ENCODE measurements around the gene RAE1. TPM values are rescaled to one million over a fixed set of nuclear protein-coding genes. Genes with fewer than 3 reads are reported as not detected.
"Not testable (repeated sequence)": the region's sequence is repeated elsewhere in the genome, so short reads cannot be mapped to it uniquely, and the experiment has no call there.

Gene RAE1
- total RNA-seq, 1 experiment from 2014 or later = 31.3 TPM

- Mint-ChIP-seq H3K4me1 (peaks cover 11% of the 10 kb centered on the region), H3K9me3 (peaks cover 5% of the 10 kb centered on the region; the same call in 1 of the 2 replicates), H3K27ac (no peak overlapping the region), H3K27me3 (ENCODE audit: low read depth) (peaks cover 6% of the 10 kb centered on the region), H3K4me3 (peak overlapping the region; percentile 42), H3K36me3 (peaks cover 24% of the 10 kb centered on the region)
- DNase-seq (ENCODE audit: low spot score) = no peak
- no peak for ATAC-seq
- TF ChIP-seq JAZF1 (CRISPR knock-in tag; IDR thresholded peaks at IDR 0.05) (no peak), ATF6 (CRISPR knock-in tag; IDR thresholded peaks at IDR 0.05) (no peak), ZMAT4 (CRISPR knock-in tag; IDR thresholded peaks at IDR 0.05) (no peak), ATF3 (CRISPR knock-in tag; conservative IDR thresholded peaks at IDR 0.05) (no peak), ZNF396 (CRISPR knock-in tag; IDR thresholded peaks at IDR 0.05; ENCODE audit: borderline replicate concordance) (no peak), MLX (CRISPR knock-in tag; IDR thresholded peaks at IDR 0.05) (no peak), IRF2 (CRISPR knock-in tag; IDR thresholded peaks at IDR 0.05; ENCODE audit: borderline replicate concordance, low read depth) (no peak), TEAD4 (CRISPR knock-in tag; IDR thresholded peaks at IDR 0.05) (no peak), CDX4 (CRISPR knock-in tag; IDR thresholded peaks at IDR 0.05; ENCODE audit: borderline replicate concordance) (no peak), ZNF512 (CRISPR knock-in tag; IDR thresholded peaks at IDR 0.05; ENCODE audit: borderline replicate concordance) (no peak), NFE2L1 (CRISPR knock-in tag; IDR thresholded peaks at IDR 0.05) (no peak), NR1H2 (CRISPR knock-in tag; IDR thresholded peaks at IDR 0.05) (no peak), ZNF121 (CRISPR knock-in tag; IDR thresholded peaks at IDR 0.05) (no peak), GTF2I (CRISPR knock-in tag; conservative IDR thresholded peaks at IDR 0.05) (no peak)
- POLR2A ChIA-PET = no interaction called here
- CTCF ChIA-PET = interaction anchor here (0.6 to 7.0 kb wide), 4 partner anchors 17 to 260 kb away, joined by 3 to 20 read pairs (median 16); partner anchors contain the start of gene SPO11
These were observed 859 bp upstream of the RAE1 start for GRCh38 chr20:57350081-57350710.

- DNase-seq (ENCODE audit: low spot score); H3K27ac Mint-ChIP-seq; POLR2A ChIA-PET; H3K9me3 Mint-ChIP-seq; ATAC-seq; H3K27me3 Mint-ChIP-seq (ENCODE audit: low read depth): not testable (repeated sequence)
- H3K36me3 Mint-ChIP-seq = peaks cover 28% of the 10 kb centered on the region
- peaks cover 11% of the 10 kb centered on the region for H3K4me1 Mint-ChIP-seq
- CTCF ChIA-PET = interaction anchor here (2.6 to 7.0 kb wide), 3 partner anchors 18 to 259 kb away, joined by 14 to 20 read pairs (median 17); partner anchors contain the start of gene SPO11
- peak overlapping the region; percentile 87 for H3K4me3 Mint-ChIP-seq
These were observed 371 bp upstream of the RAE1 start for GRCh38 chr20:57350726-57351041.

- ChIA-PET CTCF (interaction anchor here (7.0 kb wide), 1 partner anchor 22 kb away, joined by 20 read pairs; the partner anchor contains the start of gene SPO11), POLR2A (no interaction called here)
- no peak for ATAC-seq
- H3K9me3 Mint-ChIP-seq = peaks cover 5% of the 10 kb centered on the region; the same call in 1 of the 2 replicates
- no peak overlapping the region for H3K27ac Mint-ChIP-seq
- no peak for DNase-seq (ENCODE audit: low spot score)
- H3K36me3 Mint-ChIP-seq = peaks cover 38% of the 10 kb centered on the region
- peaks cover 11% of the 10 kb centered on the region for H3K4me1 Mint-ChIP-seq
- peaks cover 6% of the 10 kb centered on the region for H3K27me3 Mint-ChIP-seq (ENCODE audit: low read depth)
- H3K4me3 Mint-ChIP-seq = peak overlapping the region; percentile 87
- TF ChIP-seq CBFB (CRISPR knock-in tag; IDR thresholded peaks at IDR 0.05; ENCODE audit: low read depth) (no peak), ATF2 (CRISPR knock-in tag; IDR thresholded peaks at IDR 0.05; ENCODE audit: borderline replicate concordance, low read depth) (no peak), ZNF416 (CRISPR knock-in tag; IDR thresholded peaks at IDR 0.05) (no peak), PRDM15 (CRISPR knock-in tag; IDR thresholded peaks at IDR 0.05) (no peak), EMX1 (CRISPR knock-in tag; IDR thresholded peaks at IDR 0.05) (no peak), ELF4 (CRISPR knock-in tag; IDR thresholded peaks at IDR 0.05; ENCODE audit: low read depth) (no peak)
These were observed 1.2 kb downstream of the RAE1 start for GRCh38 chr20:57352305-57352704.

Data from WTC11 (cell line).